GM12878 (cell line): ENCODE data around the gene AKAP1. TPM values are rescaled to one million over a fixed set of nuclear protein-coding genes. Genes with fewer than 3 reads are reported as not detected.

Experiments used
- ATAC-seq: fragments of 200-7000 bp; cut with Tn5 transposase; 3 replicates; pipeline ENCODE4 v1.9.1; 2020; ENCODE audit warnings: mild to moderate bottlenecking, moderate library complexity
- BruUV-seq: library from RNA; stranded (reverse); fragments of 400-500 nt; replicated peaks from 2 replicates; lab custom pipeline; 2021; lab: Mats Ljungman, UMichigan
- CTCF ChIA-PET: fragments of 300-600 bp; sonication (Branson Sonifier 250); formaldehyde crosslinking; extraction: SDS; loops from one replicate; lab custom pipeline; 2021; ENCODE audit warnings: inconsistent platforms; lab: Yijun Ruan, JAX
- POLR2A ChIA-PET: fragments of 350-600 bp; formaldehyde crosslinking; extraction: SDS; loops from one replicate; lab custom pipeline; 2021; ENCODE audit warnings: inconsistent platforms; lab: Charles Lee
- RAD21 ChIA-PET: fragments of 300-600 bp; sonication (Branson Sonifier 250); formaldehyde crosslinking; loops from one replicate; lab custom pipeline; 2023; ENCODE audit warnings: antibody characterized with exemption; ENCODE audit not compliant: unreplicated experiment; lab: Charles Lee
- SMC1A ChIA-PET: fragments of 300-600 bp; sonication (Branson Sonifier 250); formaldehyde crosslinking; loops from one replicate; lab custom pipeline; 2023; ENCODE audit not compliant: unreplicated experiment, uncharacterized antibody; lab: Charles Lee
- DNase-seq: peaks from one replicate; pipeline ENCODE4 v3.0.0-alpha.2; 2011; ENCODE audit warnings: low read depth, low spot score
- FAIRE-seq: peaks from 3 replicates; lab custom pipeline; 2011; peaks lifted over from hg19 to GRCh38; lab: Jason Lieb, UNC
- H2AFZ ChIP-seq: 2 replicates; pipeline ENCODE4 v1.6.0; 2011; ENCODE audit warnings: low read depth, low read length, control low read depth; ENCODE audit not compliant: control insufficient read depth
- H3K27ac ChIP-seq: 2 replicates; pipeline ENCODE4 v1.5.1; 2011; ENCODE audit warnings: control low read depth; ENCODE audit not compliant: control insufficient read depth, insufficient read depth
- H3K27me3 ChIP-seq, 2 experiments: replicated peaks in 1 of 2; 2 replicates each; pipeline versions ENCODE4 v1.6.0 to v1.6.1; 2011; ENCODE audit warnings: low read length in 1 of 2; ENCODE audit not compliant: control insufficient read depth in 2 of 2, insufficient read depth in 2 of 2
- H3K36me3 ChIP-seq, 2 experiments: 2 replicates each; pipeline ENCODE4 v1.5.1; 2011; ENCODE audit warnings: low read length in 1 of 2; ENCODE audit not compliant: control insufficient read depth in 2 of 2, insufficient read depth in 2 of 2
- H3K4me1 ChIP-seq: 2 replicates; pipeline ENCODE4 v1.6.1; 2011; ENCODE audit warnings: mild to moderate bottlenecking, low read length, moderate library complexity, mixed read lengths; ENCODE audit not compliant: control insufficient read depth, insufficient read depth
- H3K4me2 ChIP-seq: 2 replicates; pipeline ENCODE4 v1.6.0; 2011; ENCODE audit warnings: control low read depth; ENCODE audit not compliant: control insufficient read depth, insufficient read depth
- H3K4me3 ChIP-seq: fragments of 200-600 bp; sonication (generic); 2 replicates; pipeline ENCODE4 v1.5.1; 2016
- H3K79me2 ChIP-seq: 2 replicates; pipeline ENCODE4 v1.6.0; 2011; ENCODE audit warnings: low read length; ENCODE audit not compliant: control insufficient read depth, insufficient read depth
- H3K9ac ChIP-seq: 2 replicates; pipeline ENCODE4 v1.8.0; 2011; ENCODE audit warnings: low read length, control low read depth, mixed read lengths; ENCODE audit not compliant: control insufficient read depth, insufficient read depth
- H3K9me3 ChIP-seq: replicated peaks from 3 replicates; pipeline ENCODE4 v1.5.1; 2011; ENCODE audit warnings: mild to moderate bottlenecking, low read length; ENCODE audit not compliant: control insufficient read depth, insufficient read depth
- H4K20me1 ChIP-seq: 2 replicates; pipeline ENCODE4 v1.6.0; 2011; ENCODE audit not compliant: control insufficient read depth, insufficient read depth
- BCL3 ChIP-seq: IDR thresholded peaks from 2 replicates; pipeline ENCODE4 v1.6.1; 2011; ENCODE audit warnings: borderline replicate concordance, low read depth, mild to moderate bottlenecking, moderate library complexity, low read length; ENCODE audit not compliant: insufficient read depth, poor library complexity, severe bottlenecking
- MXI1 ChIP-seq: fragments of 150-350 bp; IDR thresholded peaks from 2 replicates; pipeline ENCODE4 v1.6.1; 2011; ENCODE audit warnings: low read depth, mild to moderate bottlenecking, inconsistent platforms, low read length, improper control_type of control experiment
- WGBS: methylation state at CpG from one replicate; pipeline ENCODE4 v1.1.6; 2016; ENCODE audit warnings: low lambda C conversion rate; ENCODE audit not compliant: insufficient replicate concordance, insufficient coverage; ENCODE audit errors: missing lambda C conversion rate; 5-methylcytosine and 5-hydroxymethylcytosine counted together
- in situ Hi-C: fragments of 300-500 bp; cut with MboI; formaldehyde crosslinking; loops from 9 replicates; pipeline ENCODE4 v1.14.3; 2018; ENCODE audit warnings: mixed read lengths
- intact Hi-C: fragments of 100-400 bp; cut with micrococcal nuclease; formaldehyde crosslinking; loops from one replicate; pipeline ENCODE4 v1.14.2; 2022; ENCODE audit not compliant: unreplicated experiment
- polyA plus RNA-seq, 11 experiments: library from polyadenylated mRNA; depleted of rRNA in 4 of 11; unstranded in 6 of 11; stranded (reverse) in 5 of 11; fragments of >200 nt; fragmentation: Nextera tagmentation in 4 of 11; fragmentation: Illumina TruSeq in 1 of 11; extraction: Ambion mirVana in 4 of 11; extraction: Trizol in 1 of 11; gene quantifications; 1 replicate in 1 of 11; 2 replicates in 10 of 11; pipeline versions ENCODE4 v1.2.1 to v1.2.3, GENCODE V29; 2011 to 2016; ENCODE audit warnings: inconsistent platforms in 2 of 11, missing spikeins in 2 of 11, low read depth in 1 of 11
- total RNA-seq, 4 experiments: library from RNA; depleted of rRNA in 3 of 4; stranded (reverse); fragments of >200 nt in 3 of 4; fragmentation: Illumina TruSeq in 1 of 4; extraction: Trizol in 1 of 4; gene quantifications; 2 replicates each; pipeline versions ENCODE4 v1.2.1 to v1.2.3, GENCODE V29; 2013 to 2021

Gene AKAP1
- total and polyA plus RNA-seq, 10 of the 15 experiments (the other 5 are each of a cell fraction or from before 2014, with no cell fraction given), result 11.9 to 50.5 (median 38.1) TPM

- TF ChIP-seq MXI1, result no peak
- TF ChIP-seq BCL3, result no peak
- Histone ChIP-seq H3K4me2 (no peak overlapping the region), H3K9ac (no peak overlapping the region), H3K27ac (no peak overlapping the region), H3K79me2 (no peaks in the 10 kb centered on the region), H3K27me3 (no peaks in the 10 kb centered on the region), H3K36me3 (no peaks in the 10 kb centered on the region), H2AFZ (peak overlapping the region; percentile 41), H3K9me3 (no peaks in the 10 kb centered on the region), H3K4me1 (no peaks in the 10 kb centered on the region), H4K20me1 (no peaks in the 10 kb centered on the region), H3K4me3 (no peak overlapping the region)
- SMC1A ChIA-PET, result interaction anchor here (0.7 kb wide), 1 partner anchor 14 kb away, joined by 4 read pairs; no protein-coding TSS in a partner anchor
- DNase-seq (no peak), ATAC-seq (no peak), FAIRE-seq (no peak)
- in situ Hi-C loops (no loop called here), intact Hi-C loops (no loop called here)
- CTCF ChIA-PET, result no interaction called here
- POLR2A ChIA-PET, result interaction anchor here (0.6 to 0.7 kb wide), 2 partner anchors 90 to 918 kb away, joined by 3 to 7 read pairs; no protein-coding TSS in a partner anchor
- RAD21 ChIA-PET, result no interaction called here
- WGBS, result 94% methylated on average over 2 of the region's 2 CpGs
- BruUV-seq, result no TSS peak
Measured at GRCh38 chr17:57068707-57069106, 16.3 kb upstream of the AKAP1 start.
